Activated CD8-positive, alpha-beta memory T cell treated with anti-CD3 and anti-CD28 coated beads, Interleukin-2, amount 50 U/mL, for 24 hours (primary cell): Measurements from ENCODE around the gene C1QTNF1.
"Not testable (repeated sequence)": the region's sequence is repeated elsewhere in the genome, so short reads cannot be mapped to it uniquely, and the experiment has no call there.

Source experiments
- DNase-seq: peaks from one replicate; pipeline ENCODE4 v3.0.0-alpha.2; 2020; ENCODE audit errors: extremely low read depth

Gene C1QTNF1

GRCh38 chr17:79053251-79053925 is 29.4 kb downstream of the C1QTNF1 start:
- no peak for DNase-seq

DNA sequence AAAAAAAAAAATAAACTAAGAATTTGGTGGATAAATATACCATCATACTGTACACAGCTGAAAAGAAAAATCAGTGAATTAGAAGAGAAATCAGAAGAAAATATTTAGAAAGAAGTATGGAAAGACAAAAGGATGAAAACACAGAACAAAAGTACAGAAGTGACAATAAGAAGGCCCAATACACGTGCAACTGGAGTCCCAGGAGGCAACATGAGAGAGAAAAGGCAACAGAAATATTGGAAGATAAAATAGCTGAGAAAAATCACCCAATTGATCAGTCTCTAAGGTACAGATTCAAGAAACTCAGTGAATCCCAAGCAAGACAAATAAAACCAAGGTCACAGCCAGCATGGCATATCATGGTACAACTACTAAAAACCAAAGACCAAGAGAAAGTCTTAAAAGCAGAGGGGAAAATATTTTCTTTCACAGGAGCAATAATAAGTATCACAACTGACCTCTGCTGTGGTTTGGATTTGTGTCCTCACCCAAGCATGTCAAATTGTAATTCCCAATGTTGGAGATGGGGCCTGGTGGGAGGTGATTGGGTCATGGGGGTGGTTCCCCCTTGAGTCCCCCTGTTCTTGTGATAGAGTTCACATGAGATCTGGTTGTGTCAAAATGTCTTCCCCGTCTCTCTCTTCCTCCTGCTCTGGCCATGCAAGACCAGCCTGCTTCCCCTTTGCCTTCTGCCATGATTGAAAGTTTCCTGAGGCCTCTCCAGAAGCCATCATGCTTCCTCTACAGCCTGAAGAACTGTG is 30.4 kb downstream of the C1QTNF1 start:
- DNase-seq = no peak

- no peak for DNase-seq
Measured at GRCh38 chr17:79055197-79055596, 31.2 kb downstream of the C1QTNF1 start.

GRCh38 chr17:79057737-79058385 is 33.9 kb downstream of the C1QTNF1 start:
- no peak for DNase-seq

- DNase-seq = no peak
Measured at GRCh38 chr17:79062691-79063090, 38.7 kb downstream of the C1QTNF1 start.

GRCh38 chr17:79064026-79064425 is 40.1 kb downstream of the C1QTNF1 start:
- no peak for DNase-seq

GRCh38 chr17:79065105-79065670 is 41.2 kb downstream of the C1QTNF1 start:
- no peak for DNase-seq

- no peak for DNase-seq
Measured at GRCh38 chr17:79066963-79067362, 43.0 kb downstream of the C1QTNF1 start.

DNA sequence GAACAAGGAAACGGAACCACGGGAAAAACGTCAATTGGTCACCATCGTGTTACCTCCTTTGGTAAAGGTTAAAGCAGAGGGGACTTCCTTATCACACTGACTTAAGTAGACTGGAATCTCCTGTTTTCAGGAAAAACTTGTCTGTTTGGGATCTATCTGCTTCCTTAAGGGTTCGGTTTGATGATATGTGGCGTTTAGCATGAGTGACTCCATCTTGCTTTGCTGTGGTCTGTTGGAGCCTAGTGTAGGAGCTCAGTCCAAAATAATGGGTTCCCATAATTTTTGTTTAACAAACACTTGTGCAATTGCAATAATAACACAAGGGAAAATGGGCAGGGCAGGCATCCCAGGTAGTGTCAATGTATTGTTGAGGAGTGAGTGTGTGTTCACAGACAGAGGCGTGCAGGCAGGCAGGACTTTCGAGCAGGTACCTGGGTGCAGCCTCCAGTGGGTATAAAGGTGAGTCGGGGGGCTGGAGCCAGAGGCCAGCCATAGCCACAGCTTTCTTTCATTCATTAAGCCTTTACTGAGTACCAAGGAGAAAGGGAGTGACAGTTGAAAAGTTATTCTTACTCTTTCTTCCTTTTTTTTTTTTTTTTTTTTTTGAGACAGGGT is 46.4 kb downstream of the C1QTNF1 start:
- no peak for DNase-seq

DNA sequence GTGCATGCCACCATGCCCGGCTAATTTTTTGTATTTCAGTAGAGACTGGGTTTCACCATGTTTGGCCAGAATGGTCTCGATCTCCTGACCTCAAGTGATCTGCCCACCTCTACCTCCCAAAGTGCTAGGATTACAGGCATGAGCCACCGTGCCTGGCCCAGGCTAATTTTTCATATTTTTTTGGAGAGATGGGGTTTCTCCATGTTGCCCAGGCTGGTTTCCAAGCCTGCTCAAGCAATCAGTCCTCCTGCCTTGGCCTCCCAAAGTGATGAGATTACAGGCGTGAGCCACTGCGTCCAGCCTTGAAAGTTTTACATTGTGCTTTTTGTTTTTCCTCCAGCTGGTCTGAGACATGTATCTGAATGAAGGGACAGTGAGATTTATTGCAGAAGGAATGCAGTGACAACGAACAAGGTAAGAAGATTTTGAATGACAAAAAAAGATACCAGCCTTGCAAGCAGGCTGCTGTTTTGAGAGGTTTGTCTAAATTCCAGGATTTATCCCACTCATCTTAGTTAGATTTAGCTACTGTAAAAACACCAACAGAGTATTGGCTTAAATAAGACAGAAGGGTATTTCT is 47.3 kb downstream of the C1QTNF1 start:
- no peak for DNase-seq

DNA sequence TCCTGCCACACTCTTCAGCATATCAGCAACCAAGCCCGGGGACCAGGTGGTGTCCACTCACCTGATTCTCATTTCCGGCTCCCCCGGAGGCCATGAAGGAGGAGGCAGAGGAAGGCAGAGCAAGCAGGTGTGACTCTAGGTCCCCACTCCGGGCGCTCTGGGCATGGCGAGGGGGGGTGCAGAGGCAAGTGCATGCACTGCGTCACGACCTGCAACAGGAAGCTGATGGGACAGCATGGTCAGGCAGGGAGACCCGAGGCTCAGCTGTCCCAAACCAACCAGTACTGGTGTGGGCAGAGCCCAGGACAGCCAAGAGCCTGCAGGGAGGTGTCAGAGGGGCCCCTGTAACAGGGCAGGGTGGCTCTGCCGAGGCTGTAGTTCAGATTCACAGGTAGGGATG is 48.6 kb downstream of the C1QTNF1 start:
- no peak for DNase-seq

DNA sequence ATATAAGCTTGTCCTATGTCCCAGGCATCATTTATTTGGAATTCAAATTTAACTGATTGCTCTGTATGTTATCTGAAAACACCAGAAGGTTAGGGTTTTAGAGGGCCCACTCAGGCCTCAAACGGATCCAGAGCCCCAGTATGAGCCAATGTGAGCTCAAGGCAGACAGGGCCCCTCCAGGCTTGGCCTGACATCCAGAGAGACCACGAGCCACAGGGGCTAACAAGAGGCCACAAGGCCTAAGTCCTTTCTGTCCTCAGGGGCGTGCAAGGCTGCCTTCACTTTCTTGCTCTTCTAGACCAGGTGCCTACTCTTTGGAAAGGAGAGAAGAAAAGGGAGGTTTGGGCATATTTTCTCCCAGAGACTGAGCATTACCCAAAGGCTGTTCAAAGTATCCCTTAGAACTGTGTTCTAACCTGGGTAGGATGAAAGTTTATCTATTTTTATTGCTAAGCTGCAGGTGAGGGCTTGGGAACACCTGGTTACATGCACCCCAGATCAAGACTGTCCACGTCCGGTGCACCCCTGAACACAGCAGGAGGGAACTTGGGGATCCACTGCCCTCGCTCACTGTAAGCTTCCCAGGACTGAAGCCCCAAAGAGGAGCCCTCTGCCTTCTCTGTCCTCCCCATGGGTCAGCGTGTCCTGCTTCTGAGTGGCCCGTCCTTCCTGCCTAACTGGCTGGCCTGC is 49.2 kb downstream of the C1QTNF1 start:
- no peak for DNase-seq

GRCh38 chr17:79073706-79074088 is 49.7 kb downstream of the C1QTNF1 start:
- DNase-seq = no peak

DNA sequence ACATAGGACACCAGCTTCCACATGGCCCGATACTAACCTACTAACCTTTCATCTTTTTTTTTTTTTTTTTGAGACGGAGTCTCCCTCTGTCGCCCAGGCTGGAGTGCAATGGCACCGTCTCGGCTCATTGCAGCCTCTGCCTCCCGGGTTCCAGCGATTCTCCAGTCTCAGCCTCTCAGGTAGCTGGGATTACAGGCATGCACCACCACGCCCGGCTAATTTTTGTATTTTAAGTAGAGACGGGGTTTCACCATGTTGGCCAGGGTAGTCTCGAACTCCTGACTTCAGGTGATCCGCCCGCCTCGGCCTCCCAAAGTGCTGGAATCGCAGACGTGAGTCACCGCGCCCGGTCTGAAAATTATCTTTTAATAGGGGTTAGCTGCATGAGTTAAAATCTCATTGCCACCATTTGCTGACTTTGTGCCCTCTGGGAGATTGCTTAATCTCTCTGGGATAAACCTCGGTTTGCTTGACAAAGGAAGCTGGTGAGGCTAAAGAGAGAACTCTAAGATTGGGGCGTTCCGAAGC is 50.2 kb downstream of the C1QTNF1 start:
- not testable (repeated sequence) for DNase-seq

DNA sequence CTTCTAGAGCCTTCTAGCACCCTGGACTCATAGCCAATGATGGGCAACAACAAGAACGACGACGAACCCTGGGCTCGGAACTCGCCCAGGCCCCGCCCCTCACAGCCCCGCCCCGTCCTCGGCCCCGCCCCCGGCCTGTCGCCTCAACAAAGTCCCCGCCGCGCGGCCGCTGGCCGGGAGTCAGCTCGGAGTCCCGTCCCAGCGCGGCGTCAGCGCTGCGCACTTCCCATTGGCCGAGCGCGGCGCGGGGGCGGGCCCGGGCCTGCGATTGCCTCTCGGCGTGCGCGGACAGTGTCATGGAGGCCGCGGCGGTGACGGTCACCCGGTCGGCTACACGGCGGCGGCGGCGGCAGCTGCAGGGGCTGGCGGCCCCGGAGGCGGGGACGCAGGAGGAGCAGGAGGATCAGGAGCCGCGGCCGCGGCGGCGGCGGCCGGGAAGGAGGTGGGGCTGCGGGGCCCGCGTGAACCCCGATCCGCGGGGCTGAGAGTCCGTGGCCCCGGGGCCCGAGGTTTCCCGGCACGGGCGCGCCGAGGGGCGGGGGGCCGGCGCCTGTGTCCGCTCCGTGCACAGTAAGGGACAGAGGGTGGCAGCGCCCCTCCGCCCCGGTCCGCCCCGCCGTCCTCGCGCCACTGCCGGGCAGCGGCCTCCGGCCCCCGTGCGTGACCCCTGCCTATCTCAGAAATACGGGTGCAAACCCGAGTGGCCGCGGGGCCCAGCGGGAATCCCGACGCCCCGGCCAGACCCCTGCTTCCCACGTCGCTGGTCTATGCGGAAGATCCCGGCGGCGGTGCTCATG is 50.9 kb downstream of the C1QTNF1 start, which contains the start of gene ENGASE:
TSS of gene ENGASE (plus strand) at position 176 of the 797 bp plus-strand sequence. CDS start at position 297, 121 bp downstream.
- peak; percentile 73 for DNase-seq

DNA sequence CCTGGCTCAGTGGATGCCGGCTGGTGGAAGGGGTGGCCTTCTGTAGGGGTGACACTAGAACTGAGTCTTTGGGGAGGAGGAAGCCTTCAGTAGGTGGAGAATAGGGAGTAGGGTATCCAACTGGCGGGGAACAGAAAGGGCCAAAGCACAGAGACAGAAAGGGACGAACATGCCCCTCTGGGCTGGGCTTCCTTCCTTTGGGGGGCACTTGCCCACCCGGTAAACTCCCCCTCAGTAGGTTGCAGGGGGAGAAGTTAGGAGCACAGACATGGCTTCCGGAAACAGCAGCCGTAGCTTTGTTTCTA is 51.4 kb downstream of the C1QTNF1 start:
- no peak for DNase-seq

GRCh38 chr17:79075861-79076406 is 52.0 kb downstream of the C1QTNF1 start:
- DNase-seq = no peak

- no peak for DNase-seq
Measured at GRCh38 chr17:79077587-79077986, 53.6 kb downstream of the C1QTNF1 start.

- no peak for DNase-seq
Measured at GRCh38 chr17:79078476-79079190, 54.7 kb downstream of the C1QTNF1 start.
